Uterus (tissue), 4 donors: ENCODE results near the gene MAFB. TPM values are rescaled to one million over a fixed set of nuclear protein-coding genes. Genes with fewer than 3 reads are reported as not detected.

ENCODE experiments used
- DNase-seq, 2 donors: peaks; one replicate each; pipeline ENCODE4 v3.0.0-alpha.2; 2019 to 2020
- H3K27ac ChIP-seq, 2 donors: fragments of 200-600 bp; sonication (generic); 1 replicate in 1 of 2; 2 replicates in 1 of 2; pipeline ENCODE4 v1.5.1; 2016 to 2018
- H3K27me3 ChIP-seq, 2 donors: fragments of 200-600 bp; sonication (generic); one replicate each; pipeline ENCODE4 v1.5.1; 2018 to 2019; ENCODE audit warnings: control low read depth in 1 of 2
- H3K36me3 ChIP-seq, 2 donors: fragments of 200-600 bp; sonication (generic); one replicate each; pipeline ENCODE4 v1.5.1; 2019; ENCODE audit warnings: control low read depth in 1 of 2
- H3K4me1 ChIP-seq, 2 donors: fragments of 200-600 bp; sonication (generic); one replicate each; pipeline ENCODE4 v1.5.1; 2018 to 2019; ENCODE audit warnings: control low read depth in 1 of 2
- H3K4me3 ChIP-seq, 2 donors: fragments of 200-600 bp; sonication (generic); 1 replicate in 1 of 2; 2 replicates in 1 of 2; pipeline ENCODE4 v1.5.1; 2018 to 2019; ENCODE audit warnings: mild to moderate bottlenecking in 1 of 2
- H3K9me3 ChIP-seq, 2 donors: fragments of 200-600 bp; sonication (generic); one replicate each; pipeline ENCODE4 v1.5.1; 2019; ENCODE audit warnings: control low read depth in 1 of 2
- CTCF ChIP-seq, 4 experiments: fragments of 200-600 bp in 2 of 4; fragments of 450-650 bp in 2 of 4; sonication (generic) in 2 of 4; IDR thresholded peaks; one replicate each; pipeline ENCODE4 v1.5.1; 2016 to 2019; ENCODE audit warnings: antibody characterized with exemption in 4 of 4, mild to moderate bottlenecking in 2 of 4, moderate library complexity in 1 of 4
- POLR2A ChIP-seq, 2 donors: fragments of 450-650 bp; IDR thresholded peaks; one replicate each; pipeline ENCODE4 v1.6.1; 2016; ENCODE audit warnings: antibody characterized with exemption in 2 of 2, mild to moderate bottlenecking in 1 of 2, moderate library complexity in 1 of 2
- intact Hi-C: fragments of 100-400 bp; cut with DNase I; formaldehyde crosslinking; loops from one replicate; pipeline ENCODE4 v1.15.1; 2023; ENCODE audit warnings: low total_unique reads
- total RNA-seq, 4 donors: library from RNA; depleted of rRNA in 3 of 4; stranded (reverse); fragments of >200 nt in 3 of 4; gene quantifications; one replicate each; pipeline versions ENCODE4 v1.1.0 to v1.2.4, GENCODE V29; 2014 to 2023
- donor health status: DM: yes; HTN: yes; CAD: no.

MAFB gene
- total RNA-seq, 4 donors from 2014 or later = 10.0 to 38.2 (median 19.0) TPM

GRCh38 chr20:40690836-40691565 lies 2.0 kb upstream of the MAFB start:
- no peak for DNase-seq
- no peak overlapping the region for H3K4me3 ChIP-seq
- no peaks in the 10 kb centered on the region for H3K36me3 ChIP-seq
- no peaks in the 10 kb centered on the region for H3K4me1 ChIP-seq
- H3K9me3 ChIP-seq = no peaks in the 10 kb centered on the region
- no peak overlapping the region for H3K27ac ChIP-seq
- peaks cover 9 to 18% of the 10 kb centered on the region in 2 donors for H3K27me3 ChIP-seq
- intact Hi-C loops = no loop called here
- TF ChIP-seq CTCF (IDR thresholded peaks at IDR 0.05) = no peak
- no peak for TF ChIP-seq POLR2A (IDR thresholded peaks at IDR 0.05)

DNA sequence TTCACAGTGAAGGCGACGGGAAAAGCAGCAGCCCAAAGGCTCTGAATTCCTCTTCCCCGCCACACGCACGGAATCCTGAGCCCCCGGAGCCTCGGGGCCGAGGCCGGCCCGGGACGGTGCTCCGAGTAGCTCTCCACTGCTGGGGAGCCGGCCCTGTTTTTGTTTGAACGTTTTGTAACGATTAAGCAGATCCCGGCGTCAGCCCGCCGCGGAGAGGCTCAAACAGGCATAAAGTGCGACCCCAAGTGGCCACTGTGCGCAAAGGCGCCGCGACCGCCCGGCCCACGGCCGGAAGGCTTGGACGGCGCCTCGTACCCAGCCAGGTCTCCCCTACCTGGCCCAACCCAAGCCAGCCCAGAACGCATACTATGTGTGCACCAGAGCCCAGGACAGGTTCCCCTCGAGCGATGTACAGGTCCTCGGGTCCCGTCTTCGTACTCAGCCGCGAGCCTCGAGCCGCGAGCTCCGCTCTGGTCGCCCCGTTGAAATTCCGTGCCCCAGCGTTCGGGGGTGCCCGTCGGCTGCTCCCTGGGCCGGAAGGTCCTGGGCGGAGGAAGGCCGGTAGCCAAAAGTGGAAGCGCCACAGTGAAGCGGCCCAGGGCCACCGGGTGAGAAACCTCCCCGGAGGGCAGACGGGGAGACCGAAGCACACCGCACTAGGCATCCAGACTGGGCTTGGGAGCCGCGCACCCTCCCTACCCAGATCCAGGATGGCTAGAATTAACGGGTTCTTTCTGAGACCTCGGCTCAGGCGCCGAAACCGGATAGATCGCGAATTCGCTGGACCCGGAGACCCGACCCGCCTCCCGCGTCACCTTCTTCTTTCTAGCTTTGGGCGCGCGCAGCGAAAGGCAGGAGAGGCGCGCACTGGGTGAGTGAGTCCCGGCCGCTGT lies 1.2 kb upstream of the MAFB start:
- Histone ChIP-seq H3K27me3 (peaks cover 9 to 18% of the 10 kb centered on the region in 2 donors), H3K36me3 (no peaks in the 10 kb centered on the region), H3K4me1 (no peaks in the 10 kb centered on the region), H3K4me3 (peak overlapping the region; percentile 53 to 56), H3K27ac (peak overlapping the region; percentile 89 to 93), H3K9me3 (no peaks in the 10 kb centered on the region)
- intact Hi-C loops = no loop called here
- peak; percentile 88 for DNase-seq
- TF ChIP-seq CTCF (IDR thresholded peaks at IDR 0.05) = peak; percentile 89 to 96 (median 91)
- peak in 1 of 2 donors; percentile 18 for TF ChIP-seq POLR2A (IDR thresholded peaks at IDR 0.05)

GRCh38 chr20:40688129-40689099 lies 622 bp downstream of the MAFB start:
- Histone ChIP-seq H3K27me3 (peaks cover 9 to 18% of the 10 kb centered on the region in 2 donors), H3K4me3 (peak overlapping the region; percentile 46 to 53), H3K4me1 (no peaks in the 10 kb centered on the region), H3K9me3 (no peaks in the 10 kb centered on the region), H3K36me3 (no peaks in the 10 kb centered on the region), H3K27ac (peak overlapping the region; percentile 79 to 93)
- intact Hi-C loops = no loop called here
- no peak for DNase-seq
- TF ChIP-seq CTCF (IDR thresholded peaks at IDR 0.05) = no peak
- no peak for TF ChIP-seq POLR2A (IDR thresholded peaks at IDR 0.05)

DNA sequence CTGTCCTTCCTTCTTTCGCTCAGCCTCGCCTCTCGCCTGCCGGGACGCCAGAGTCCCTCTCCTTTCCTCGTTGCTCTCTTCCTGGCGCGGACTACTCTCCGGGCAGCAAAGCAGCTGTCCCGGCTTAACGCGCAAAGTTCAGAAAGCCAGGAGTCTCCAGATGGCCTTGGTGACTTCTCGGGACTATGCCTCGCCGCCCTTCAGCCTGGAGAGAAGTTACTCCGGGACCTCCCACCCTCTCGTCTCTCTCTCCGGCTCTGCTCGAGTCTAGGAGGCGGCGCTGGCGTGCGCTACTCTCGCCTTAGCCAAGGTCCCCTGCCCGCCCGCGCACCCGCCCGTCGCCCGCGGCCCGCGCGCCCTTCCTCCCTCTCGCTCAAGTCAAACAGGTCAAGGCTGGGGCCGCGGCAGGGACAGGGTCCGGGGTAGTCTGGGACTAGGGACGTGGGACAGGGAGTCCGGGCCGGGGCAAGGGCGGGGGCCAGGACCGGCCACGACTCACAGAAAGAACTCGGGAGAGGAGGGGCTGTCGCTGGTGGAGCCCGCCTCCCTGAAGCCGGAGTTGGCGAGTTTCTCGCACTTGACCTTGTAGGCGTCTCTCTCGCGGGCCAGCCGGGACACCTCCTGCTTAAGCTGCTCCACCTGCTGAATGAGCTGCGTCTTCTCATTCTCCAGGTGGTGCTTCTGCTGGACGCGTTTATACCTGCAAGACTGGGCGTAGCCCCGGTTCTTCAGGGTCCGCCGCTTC lies 1.5 kb downstream of the MAFB start:
- DNase-seq = peak; percentile 26 to 38
- peak in 1 of 2 donors; percentile 17 for TF ChIP-seq POLR2A (IDR thresholded peaks at IDR 0.05)
- no peak for TF ChIP-seq CTCF (IDR thresholded peaks at IDR 0.05)
- no peaks in the 10 kb centered on the region for H3K9me3 ChIP-seq
- intact Hi-C loops = no loop called here
- H3K27ac ChIP-seq = peak overlapping the region; percentile 55 to 79
- H3K4me3 ChIP-seq = peak overlapping the region; percentile 46 to 53
- no peaks in the 10 kb centered on the region for H3K4me1 ChIP-seq
- peaks cover 9 to 18% of the 10 kb centered on the region in 2 donors for H3K27me3 ChIP-seq
- no peaks in the 10 kb centered on the region for H3K36me3 ChIP-seq
